HG03139 (cell line): Measurements from ENCODE around the gene BMPER.

ENCODE experiments used
- ATAC-seq: cut with Tn5 transposase; IDR thresholded peaks from one replicate; pipeline ENCODE4 v1.9.1; 2021; ENCODE audit not compliant: unreplicated experiment

The BMPER gene

DNA sequence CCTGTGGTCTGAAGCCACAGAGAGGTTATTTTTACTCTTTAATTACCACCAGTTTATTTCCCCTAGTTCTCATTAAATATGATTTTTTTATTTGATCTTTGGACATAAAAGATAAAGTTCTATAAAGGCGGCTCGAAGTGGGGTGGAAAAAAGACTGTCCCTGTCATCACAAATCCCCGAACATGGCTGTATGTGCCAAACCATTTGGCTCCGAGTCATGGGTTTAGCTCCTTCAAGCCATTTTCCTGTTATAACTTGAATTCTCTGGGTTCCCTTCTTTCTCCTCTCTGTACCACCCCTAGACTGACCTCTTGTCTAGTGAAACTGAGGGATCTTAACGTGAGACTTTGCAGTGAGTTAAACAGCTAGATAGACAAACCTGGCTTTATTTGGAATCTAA lies 181.6 kb downstream of the BMPER start:
- ATAC-seq, result no peak

DNA sequence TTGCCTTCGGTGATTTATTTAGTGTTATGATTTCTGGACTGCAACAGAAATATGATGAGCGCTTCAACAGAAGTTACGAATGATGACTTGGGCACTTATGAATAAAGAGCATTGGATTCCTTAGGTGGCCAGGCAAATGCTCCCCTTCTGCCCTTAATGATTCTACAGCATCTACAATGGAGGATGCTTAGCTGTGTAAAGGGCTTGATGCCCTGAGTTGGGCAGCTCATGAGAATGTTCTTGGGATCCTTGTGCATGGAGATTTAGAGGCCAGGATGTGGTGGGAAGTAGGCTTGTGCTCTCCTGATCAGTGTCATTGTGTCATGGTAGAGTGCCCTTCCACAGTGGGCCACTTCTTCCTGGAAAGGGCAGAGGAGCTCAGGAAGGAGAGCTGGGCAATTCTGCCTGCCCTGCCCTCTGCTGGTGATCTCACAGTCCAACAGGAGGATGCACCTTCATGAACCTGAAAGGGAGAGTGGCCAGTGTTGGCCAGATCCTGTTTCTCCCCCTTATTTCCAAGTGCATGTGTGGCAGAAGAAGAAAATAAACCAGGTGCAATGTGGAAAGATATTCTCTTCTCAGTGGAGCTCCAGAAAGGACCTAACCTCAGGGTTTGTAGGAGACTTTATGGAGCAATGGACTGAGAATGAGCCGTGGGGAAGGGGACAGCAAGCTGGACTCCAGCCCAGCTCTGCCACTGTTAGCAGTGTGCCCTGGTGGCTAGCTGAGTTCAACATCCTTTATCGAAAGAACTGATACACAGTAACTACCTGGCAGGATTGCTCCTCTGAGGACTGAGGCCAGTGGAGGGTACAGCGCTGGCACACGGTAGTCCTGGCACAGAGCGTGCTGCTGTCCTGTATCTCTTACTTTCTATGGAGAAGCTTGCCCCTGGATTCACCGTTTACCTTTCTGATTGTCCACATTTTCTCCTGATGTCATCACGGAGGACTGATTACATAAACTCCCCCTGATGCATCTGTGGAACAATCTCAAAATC lies 182.9 kb downstream of the BMPER start:
- no peak for ATAC-seq

DNA sequence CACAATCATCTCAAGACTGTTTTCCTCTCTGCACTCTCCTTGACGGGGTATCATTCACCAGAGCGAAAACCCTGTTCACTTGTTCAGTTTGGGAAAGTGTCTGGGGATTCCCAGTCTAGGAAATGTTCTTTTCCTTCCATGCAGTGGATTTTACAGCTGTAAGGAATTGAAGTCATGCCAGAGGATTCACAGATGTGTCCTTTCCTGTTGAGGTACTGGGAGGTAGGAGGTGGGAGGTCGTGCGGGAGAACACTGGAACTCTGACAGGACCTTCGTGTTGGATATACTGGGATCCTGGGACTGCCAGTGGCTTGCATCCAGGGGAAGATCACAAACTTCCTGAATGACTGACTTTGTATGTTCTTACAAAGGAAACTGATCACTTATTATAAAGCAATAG lies 185.5 kb downstream of the BMPER start:
- ATAC-seq, result no peak

DNA sequence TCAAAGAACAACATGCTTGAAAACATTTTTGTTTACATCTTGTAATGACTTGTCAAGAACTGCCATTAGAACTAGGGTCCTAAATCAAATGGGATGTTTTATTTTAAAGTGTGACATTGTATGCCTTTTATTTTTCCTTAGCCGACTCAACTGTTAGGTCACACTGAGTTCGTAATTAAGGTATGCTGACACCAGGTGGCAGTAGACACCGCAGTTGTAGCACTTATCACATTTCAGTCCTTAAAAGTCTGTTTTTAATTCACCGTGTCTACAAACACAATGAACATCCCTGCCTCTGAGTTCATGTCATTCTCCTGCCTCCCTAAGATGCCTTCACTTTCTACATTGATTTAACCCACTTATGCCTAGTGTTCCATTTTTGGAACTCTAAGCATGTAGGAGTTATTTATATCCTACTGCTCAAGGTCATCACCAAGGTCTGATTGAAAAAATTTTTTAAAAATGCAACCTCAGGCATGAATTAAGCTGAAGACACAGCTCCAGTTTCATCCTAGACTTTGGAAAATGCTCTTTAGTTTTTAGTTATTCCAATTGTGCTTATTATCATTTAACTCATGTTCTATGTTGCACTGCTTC lies 186.1 kb downstream of the BMPER start:
- ATAC-seq, result no peak

DNA sequence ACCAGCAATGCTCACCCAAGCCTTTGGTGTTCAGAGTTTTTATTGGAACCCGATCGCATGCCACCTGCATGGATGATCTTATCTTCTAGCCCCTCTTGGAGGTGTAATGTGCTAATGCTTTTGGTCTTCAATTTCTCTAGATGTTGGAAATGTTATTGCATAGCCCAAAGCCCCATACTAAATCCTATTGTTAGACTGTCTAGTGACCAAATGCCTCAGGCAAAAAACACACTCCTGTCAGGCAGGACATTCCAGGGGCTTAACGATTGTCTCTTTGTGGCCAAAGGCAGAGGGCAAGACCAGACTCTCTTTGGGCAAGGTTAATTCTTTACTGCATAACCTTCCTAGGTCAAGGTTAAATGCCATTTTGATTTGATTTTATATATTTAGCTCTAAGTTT lies 187.9 kb downstream of the BMPER start:
- no peak for ATAC-seq

DNA sequence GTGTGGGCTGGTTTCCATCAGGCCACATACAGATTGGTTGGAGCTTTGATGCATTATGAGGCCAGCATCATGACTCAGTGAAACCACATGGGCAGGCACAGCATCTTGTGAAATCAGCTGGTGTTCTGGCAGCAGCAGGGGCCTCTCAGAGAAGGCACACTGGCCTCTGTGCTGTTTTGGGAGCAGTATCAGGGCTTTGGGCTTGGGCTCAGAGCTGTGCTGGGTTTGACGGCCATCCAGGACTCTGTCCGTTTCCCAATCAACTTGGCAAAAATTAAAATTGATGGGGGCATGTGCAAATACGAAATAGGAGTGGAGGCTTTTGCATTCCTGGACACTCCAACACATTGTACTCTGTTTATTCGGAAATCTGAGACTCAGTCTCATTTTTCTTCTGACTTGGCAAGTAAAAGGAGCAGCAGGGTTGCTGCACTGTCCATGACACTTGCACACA lies 190.9 kb downstream of the BMPER start:
- ATAC-seq, result no peak

DNA sequence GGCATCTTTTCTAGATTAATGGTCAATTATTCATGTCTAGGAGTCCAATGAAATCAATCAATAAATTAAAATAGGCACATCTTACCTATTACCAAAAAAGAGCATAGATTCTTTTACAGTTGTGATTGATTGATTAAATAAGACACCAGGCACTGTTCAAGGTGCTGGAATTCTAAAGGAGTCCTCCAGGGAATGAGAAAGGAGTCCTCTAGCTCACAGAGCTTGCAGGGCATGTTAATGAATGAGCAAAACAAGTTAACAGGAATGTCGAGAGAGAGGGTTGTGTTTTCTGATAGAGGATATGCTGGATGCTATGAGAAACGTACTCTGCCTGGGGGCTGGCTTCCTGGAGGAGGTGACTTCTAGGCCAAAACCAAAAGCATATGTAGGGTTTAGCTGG lies 191.4 kb downstream of the BMPER start:
- ATAC-seq, result no peak

DNA sequence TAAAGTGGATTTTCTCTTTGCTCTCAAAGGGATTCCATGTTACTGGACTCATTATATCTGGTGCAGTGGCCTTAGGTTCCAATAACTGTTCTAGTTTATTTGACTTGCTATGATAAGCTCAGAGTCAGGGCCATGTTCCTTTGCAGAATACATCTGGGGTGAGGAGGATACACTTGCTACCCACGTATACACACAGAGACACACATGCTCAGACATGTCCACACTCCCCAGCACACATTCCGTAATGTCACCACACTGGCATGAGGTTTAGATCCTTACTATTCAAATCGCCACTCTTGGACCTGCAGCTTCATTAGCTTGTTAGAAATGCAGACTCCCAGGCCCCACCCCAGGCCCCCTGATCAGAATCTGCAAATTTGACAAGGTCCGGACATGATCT lies 195.3 kb downstream of the BMPER start:
- ATAC-seq, result no peak

DNA sequence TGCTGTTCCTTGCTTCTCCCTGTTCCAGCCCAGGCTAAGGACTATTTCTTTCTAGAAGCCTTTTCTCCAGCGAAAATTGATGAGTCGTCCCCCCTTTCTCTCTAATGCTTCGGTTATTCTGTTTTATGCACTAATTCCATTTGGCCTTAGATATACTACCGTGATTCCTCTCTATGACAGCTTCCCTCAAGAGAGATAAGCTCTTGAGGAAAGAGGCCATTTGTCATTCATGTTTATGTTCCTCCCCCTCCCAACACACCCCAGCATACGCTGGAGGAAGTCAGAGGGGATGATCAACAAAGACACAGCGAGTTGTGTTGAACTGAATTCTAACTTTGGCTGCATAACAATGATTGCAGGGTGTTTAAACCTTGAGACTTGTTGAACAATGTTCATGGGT lies 198.8 kb downstream of the BMPER start:
- no peak for ATAC-seq

DNA sequence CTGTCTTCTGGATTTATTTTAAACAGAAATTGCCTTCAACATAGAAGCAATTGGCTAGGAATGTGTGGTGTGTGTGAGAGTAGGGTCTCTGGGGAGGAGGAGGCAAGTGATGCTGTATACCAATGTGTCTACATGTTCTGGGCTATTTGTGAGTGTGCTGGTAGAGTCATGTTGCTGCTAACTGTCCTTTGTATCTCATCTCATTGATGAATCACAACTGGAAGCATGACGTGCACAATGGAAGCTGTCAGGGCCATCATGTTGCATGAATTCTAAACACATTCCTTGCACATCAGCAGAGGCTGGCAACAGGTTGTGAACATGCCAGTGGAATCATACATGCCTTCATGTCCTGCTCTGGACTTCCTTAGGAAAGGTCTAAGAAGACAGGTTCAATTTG lies 199.7 kb downstream of the BMPER start:
- ATAC-seq, result no peak

DNA sequence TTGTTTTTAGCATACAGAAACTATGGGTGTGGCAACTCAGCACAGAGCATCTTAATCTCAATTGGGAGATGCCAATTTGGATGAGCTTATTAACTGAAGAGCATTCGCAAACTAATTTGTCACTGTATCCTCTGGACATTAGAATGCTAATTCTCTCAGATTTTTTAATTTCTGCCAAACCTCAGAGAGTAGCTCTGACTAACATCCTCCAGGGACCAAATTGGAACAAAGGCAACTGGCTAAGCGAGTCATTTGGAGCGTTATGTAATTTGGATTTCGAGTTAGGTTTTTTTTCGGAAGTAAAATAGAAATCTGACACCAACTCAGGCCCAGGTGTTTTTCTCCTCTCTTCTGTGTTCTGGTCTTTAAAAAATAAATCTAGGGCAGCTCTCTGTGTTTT lies 201.9 kb downstream of the BMPER start:
- ATAC-seq, result no peak

DNA sequence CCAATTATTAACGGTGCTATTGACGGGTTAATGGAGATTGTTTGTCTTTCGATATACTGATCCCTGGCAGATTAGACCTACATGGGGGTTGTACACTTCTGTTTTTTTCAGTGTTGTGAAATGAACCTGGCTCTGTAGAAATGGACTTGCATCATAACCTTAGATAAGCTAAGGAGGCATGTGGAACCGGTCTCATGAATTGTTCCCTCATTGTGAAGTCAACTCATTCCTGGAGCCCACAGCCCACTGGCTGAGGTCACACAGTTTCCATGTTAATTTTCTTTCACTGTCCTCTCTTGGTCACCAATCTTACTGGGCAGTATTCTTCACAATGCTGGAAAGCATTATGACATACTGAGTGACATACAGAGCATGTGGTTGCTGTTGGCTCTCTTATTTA lies 202.8 kb downstream of the BMPER start:
- ATAC-seq, result no peak

DNA sequence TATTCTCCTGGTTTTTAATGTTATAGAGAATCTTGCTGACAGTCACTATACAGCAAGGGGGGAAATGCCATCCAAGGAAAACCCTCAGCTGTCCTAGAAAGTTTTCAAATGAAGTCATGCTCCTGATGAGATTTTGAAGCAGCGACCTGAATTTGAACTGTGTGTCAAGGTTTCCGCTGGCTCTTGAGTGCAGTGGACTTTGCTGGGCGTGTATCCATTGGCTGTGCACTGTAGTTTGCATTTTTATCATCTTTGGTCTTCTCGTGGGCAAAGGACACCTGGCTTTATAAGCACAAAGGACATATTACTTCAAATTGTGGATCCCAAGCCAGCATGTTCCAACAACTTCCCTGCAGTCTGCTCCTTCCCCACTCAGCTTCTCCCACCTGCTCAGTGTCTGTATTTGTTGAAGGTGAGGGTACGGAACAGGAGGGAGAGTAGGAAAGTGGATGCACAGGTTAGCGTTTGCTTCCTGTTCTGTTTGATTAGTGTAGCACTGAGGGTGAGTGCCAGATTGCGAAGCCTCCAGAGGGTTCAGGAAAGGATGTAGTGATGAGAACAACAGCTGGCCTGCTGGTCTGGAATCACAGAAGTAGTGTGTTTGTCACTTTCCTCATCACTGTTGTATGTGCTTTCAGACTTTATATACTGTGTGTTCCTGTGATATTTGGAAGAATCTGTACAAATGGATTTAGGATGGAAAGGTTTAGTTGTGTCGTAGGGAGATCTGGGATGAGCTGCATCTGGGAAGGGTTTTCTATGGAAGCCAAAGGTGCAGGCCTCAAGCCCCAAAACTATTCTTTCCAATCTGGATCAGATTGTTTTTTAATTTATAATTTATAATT lies 204.8 kb downstream of the BMPER start:
- no peak for ATAC-seq

DNA sequence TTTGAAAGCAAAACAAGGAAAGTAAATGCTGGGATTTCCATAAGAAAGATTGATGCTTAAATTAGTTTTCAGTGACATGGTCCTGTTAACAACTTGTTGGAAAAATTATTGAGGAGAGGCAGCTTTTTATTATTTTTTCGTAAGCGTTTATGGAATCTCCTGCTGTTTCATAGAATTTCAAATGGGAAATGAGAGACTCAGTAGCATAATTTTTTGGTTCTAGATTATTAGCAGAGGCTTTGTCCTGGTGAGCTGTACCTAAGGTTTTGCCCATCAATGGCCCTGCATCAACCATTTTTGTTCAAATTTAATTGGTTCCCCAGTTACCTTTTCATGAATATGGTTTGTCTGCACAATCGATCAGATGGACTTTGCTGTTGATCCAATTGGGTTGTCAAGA lies 205.7 kb downstream of the BMPER start:
- ATAC-seq, result no peak

DNA sequence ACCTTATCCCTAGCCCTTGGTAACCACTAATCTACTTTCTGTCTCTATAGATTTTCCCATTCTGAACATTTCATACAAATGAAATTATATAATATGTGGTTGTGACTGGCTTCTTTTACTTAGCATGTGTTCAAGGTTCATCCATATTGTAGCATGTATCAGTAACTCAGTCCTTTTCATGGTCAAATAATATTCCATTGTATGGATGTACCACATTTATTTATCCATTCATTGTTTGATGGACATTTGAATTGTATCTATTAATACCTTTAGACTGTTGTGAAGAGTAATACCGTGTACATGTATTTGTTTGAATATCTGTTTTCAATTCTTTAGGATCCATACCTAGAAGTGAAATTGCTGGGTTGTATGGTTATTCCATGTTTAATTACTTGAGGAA lies 210.2 kb downstream of the BMPER start:
- no peak for ATAC-seq

DNA sequence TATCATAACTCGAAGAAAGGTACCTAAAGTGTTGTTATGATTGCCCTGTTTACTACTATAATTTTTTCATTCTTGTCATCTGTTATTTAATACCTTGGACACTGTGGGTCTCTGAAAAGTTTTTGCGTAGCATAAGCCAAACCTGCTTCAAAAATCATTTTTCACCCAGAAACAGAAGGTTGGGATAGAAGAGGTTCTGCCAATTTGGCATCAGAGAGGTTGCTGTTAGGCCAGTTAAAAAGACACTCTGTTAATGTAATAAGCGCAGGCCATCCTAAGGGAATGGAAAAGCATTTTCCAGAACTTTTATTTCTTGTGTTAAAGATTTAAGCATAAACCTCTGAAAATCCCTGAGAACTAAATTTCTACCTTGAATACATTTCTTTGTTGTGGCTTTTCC lies 212.2 kb downstream of the BMPER start:
- no peak for ATAC-seq

DNA sequence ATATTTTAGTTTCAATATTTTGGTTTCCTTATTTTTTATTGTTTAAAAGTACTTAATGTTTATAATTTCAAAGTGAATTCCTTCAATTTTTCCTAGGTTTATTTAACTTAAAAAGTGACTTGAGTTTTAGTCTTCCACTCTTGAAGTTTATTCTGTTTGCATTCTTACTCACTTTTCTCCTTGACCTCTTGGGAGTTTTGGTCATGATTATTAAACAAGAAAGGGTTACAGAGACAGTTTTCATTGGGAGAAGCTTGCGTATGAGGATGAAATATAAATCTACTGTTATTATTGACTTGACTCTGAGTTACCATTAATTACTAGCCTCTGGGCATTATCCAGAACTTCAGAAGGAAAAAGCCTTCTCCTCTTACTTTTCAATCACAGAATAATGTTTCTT lies 216.0 kb downstream of the BMPER start:
- ATAC-seq, result no peak

DNA sequence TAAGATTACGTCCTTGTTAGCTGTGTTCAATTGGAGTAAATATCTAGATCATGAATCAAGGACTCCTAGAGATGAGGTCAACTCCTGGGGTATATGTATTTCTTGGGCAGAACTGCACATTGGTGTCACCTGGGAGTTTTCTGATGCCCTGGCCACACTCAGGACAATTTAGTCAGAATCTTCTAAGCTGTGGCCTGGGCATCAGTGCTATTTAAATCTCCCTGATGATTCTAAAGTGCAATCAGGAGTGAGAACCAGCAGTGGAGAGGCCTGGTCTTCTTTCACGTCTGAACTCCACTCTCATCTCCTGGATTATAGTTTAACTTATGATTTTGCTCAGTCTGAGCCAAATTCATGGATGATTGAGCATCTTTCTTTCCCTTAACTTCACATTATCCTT lies 218.0 kb downstream of the BMPER start:
- ATAC-seq, result no peak

DNA sequence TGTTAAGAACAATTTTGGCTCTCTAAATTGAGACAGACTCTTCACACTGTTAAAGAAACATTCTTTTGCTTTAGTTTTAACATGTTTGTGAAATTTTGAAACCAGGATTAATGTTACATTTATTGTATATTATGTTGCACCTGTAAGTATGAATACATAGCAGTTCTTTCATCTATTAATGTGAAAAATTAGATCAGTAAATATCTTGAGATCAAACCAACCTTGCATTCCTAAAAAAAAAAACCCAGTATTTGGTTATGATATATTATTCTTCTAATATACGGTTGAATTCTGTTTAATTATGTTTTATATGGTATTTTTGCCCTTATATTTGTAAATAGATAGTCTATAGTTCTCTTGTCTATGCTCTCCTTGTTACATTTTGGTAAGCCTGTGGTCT lies 219.4 kb downstream of the BMPER start:
- no peak for ATAC-seq

DNA sequence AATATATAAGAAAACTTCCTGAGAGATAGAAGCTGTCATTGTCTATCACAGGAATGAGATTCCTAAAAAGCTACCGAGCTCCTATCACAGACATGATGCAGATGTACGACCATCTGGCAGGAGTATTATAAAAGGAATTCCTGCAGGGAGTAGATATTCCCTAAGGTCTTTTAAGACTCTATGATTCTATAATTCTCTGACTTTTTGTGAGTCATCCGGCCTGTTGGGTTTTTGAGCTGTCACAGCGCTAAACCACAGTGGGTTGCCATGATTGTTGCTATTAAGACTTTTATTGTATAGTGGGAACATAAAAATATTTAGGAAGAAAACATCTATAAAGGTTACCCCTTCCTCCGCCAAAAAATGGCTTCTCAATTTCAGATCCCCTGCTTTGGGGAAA lies 223.4 kb downstream of the BMPER start:
- no peak for ATAC-seq

DNA sequence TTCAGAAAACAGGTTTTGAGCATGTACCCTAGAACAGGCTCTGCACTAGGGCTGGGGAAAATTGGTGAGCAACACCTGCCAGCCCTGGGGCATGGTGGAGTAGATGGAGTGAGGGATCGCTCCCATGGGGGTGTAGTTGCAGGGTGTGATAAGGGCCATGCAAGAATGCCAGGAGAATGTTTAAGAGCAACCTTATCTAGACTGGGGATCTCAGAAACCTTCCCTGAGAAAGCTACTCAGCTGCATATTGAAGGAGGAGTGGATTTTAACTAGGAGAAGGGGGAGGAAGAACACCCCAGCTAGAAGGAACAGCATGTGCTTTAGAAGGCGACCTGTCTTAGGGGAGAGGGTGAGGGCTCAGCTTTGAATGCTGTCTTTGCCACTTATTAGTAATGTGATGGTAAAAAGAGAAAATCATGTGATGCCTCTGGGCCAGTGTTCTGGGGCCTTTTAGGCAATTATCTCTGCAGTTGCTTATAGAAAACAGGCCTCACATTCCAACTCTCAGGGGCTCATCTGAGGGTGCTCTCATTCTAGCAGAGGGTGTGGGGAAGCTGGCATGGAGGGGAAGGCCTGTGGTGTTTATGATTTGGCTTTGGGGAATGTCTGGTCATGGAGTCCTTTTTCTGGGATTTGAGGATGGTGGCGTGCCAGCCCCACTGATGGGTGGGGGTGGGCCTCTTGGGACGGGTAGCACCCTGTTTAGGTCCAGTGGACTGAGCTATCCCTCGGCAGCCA lies 225.4 kb downstream of the BMPER start:
- no peak for ATAC-seq
